ENCODE data around the gene TRIM67.

TRIM67 gene

GRCh38 chr1:231139659-231140654 is 21.9 kb upstream of the TRIM67 start:
- no peak for TF ChIP-seq EZH2phosphoT487 (conservative IDR thresholded peaks at IDR 0.05; ENCODE audit: low read length)
- TF ChIP-seq, protein P1, sequence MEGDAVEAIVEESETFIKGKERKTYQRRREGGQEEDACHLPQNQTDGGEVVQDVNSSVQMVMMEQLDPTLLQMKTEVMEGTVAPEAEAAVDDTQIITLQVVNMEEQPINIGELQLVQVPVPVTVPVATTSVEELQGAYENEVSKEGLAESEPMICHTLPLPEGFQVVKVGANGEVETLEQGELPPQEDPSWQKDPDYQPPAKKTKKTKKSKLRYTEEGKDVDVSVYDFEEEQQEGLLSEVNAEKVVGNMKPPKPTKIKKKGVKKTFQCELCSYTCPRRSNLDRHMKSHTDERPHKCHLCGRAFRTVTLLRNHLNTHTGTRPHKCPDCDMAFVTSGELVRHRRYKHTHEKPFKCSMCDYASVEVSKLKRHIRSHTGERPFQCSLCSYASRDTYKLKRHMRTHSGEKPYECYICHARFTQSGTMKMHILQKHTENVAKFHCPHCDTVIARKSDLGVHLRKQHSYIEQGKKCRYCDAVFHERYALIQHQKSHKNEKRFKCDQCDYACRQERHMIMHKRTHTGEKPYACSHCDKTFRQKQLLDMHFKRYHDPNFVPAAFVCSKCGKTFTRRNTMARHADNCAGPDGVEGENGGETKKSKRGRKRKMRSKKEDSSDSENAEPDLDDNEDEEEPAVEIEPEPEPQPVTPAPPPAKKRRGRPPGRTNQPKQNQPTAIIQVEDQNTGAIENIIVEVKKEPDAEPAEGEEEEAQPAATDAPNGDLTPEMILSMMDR (IDR thresholded peaks at IDR 0.05; ENCODE audit: insufficient read depth, low read length, poor library complexity, severe bottlenecking): no peak
- no peak overlapping the region for H3K4me3 ChIP-seq (ENCODE audit: insufficient read depth, low read length, poor library complexity, severe bottlenecking)
- H3K27ac ChIP-seq (ENCODE audit: low read depth, low read length): no peak overlapping the region
- H2AFZ ChIP-seq (ENCODE audit: low read depth, low read length, severe bottlenecking): no peak overlapping the region
- no peaks in the 10 kb centered on the region for H3K36me3 ChIP-seq (ENCODE audit: low read length)
- H3K4me2 ChIP-seq (ENCODE audit: low read depth, low read length, poor library complexity, severe bottlenecking): no peak overlapping the region
- no peaks in the 10 kb centered on the region for H3K79me2 ChIP-seq (ENCODE audit: insufficient read depth, low read length)
- H4K20me1 ChIP-seq (ENCODE audit: low read depth, low read length): no peaks in the 10 kb centered on the region
- H3F3A ChIP-seq (ENCODE audit: insufficient read depth): no peaks in the 10 kb centered on the region
- H3K9me3 ChIP-seq (ENCODE audit: insufficient read depth, low read length): no peaks in the 10 kb centered on the region
- H3K27me3 ChIP-seq (ENCODE audit: low read length): 0 out of 2 replicates have a peak, but pooled peaks cover 3% of the 10 kb centered on the region
- no peak overlapping the region for H3K9ac ChIP-seq (ENCODE audit: low read length)
- H3K9me2 ChIP-seq (replicated peaks; ENCODE audit: insufficient read depth, low read length): no peaks in the 10 kb centered on the region

DNA sequence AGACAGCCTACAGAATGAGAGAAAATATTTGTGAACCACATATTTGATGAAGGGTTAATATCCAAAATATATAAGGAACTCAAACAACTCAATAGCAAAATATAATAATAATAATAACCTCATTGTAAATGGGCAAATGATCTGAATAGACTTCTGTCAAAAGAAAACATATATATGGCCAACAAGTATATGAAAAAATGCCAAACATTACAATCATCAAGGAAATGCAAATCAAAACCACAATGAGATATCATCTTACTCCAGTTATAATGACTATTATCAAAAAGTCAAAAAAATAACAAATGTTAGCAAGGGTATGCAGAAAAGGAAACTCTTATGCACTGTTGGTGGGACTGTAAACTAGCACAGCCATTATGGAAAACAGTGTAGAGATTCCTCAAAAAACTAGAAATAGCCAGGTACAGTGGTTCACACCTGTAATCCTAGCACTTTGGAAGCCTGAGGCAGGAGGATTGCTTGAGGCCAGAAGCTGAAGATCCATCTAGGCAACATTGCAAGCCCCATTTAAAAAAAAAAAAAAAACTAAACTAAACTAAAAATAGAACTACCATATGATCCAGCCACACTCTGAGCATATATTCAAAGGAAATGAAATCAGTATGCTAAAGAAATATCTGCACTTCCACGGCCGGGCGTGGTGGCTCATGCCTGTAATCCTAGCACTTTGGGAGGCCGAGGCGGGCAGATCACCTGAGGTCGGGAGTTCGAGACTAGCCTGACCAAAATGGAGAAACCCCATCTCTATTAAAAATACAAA is 17.3 kb upstream of the TRIM67 start:
- Histone ChIP-seq H3K27me3 (ENCODE audit: low read length) (0 out of 2 replicates have a peak, but pooled peaks cover 3% of the 10 kb centered on the region), H3K9ac (ENCODE audit: low read length) (no peak overlapping the region), H2AFZ (ENCODE audit: low read depth, low read length, severe bottlenecking) (no peak overlapping the region), H3K36me3 (ENCODE audit: low read length) (no peaks in the 10 kb centered on the region), H4K20me1 (ENCODE audit: low read depth, low read length) (no peaks in the 10 kb centered on the region), H3K4me3 (ENCODE audit: insufficient read depth, low read length, poor library complexity, severe bottlenecking) (no peak overlapping the region), H3K9me3 (ENCODE audit: insufficient read depth, low read length) (no peaks in the 10 kb centered on the region), H3K27ac (ENCODE audit: low read depth, low read length) (no peak overlapping the region), H3K9me2 (replicated peaks; ENCODE audit: insufficient read depth, low read length) (no peaks in the 10 kb centered on the region), H3K4me2 (ENCODE audit: low read depth, low read length, poor library complexity, severe bottlenecking) (no peak overlapping the region), H3F3A (ENCODE audit: insufficient read depth) (no peaks in the 10 kb centered on the region), H3K79me2 (ENCODE audit: insufficient read depth, low read length) (no peaks in the 10 kb centered on the region)
- no peak for TF ChIP-seq EZH2phosphoT487 (conservative IDR thresholded peaks at IDR 0.05; ENCODE audit: low read length)
- TF ChIP-seq, protein P1 (IDR thresholded peaks at IDR 0.05; ENCODE audit: insufficient read depth, low read length, poor library complexity, severe bottlenecking): no peak

DNA sequence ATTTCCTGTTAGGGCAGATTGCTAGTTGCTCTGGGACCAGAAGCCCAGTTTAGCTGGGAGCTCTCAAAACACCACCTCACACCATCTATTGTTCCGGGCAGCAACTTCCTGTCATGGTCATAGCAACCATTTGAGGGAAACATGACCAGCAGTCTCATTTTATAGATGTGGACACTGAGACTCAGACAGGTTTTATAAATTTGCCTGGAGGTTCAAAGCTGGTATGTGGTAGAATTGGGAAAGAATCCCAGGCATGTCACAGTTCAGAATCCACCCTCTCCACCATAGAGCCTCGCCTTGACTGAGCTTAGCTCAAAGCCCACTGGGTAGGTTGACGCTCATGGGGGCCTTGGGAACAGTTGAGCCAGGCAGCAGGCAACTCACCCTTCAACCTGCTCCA is 14.0 kb upstream of the TRIM67 start:
- no peaks in the 10 kb centered on the region for H3K9me2 ChIP-seq (replicated peaks; ENCODE audit: insufficient read depth, low read length)
- H3K4me3 ChIP-seq (ENCODE audit: insufficient read depth, low read length, poor library complexity, severe bottlenecking): no peak overlapping the region
- H3K9ac ChIP-seq (ENCODE audit: low read length): no peak overlapping the region
- H3K79me2 ChIP-seq (ENCODE audit: insufficient read depth, low read length): no peaks in the 10 kb centered on the region
- H3K4me2 ChIP-seq (ENCODE audit: low read depth, low read length, poor library complexity, severe bottlenecking): no peak overlapping the region
- H3K27ac ChIP-seq (ENCODE audit: low read depth, low read length): no peak overlapping the region
- H2AFZ ChIP-seq (ENCODE audit: low read depth, low read length, severe bottlenecking): no peak overlapping the region
- H4K20me1 ChIP-seq (ENCODE audit: low read depth, low read length): no peaks in the 10 kb centered on the region
- no peaks in the 10 kb centered on the region for H3K36me3 ChIP-seq (ENCODE audit: low read length)
- H3K9me3 ChIP-seq (ENCODE audit: insufficient read depth, low read length): no peaks in the 10 kb centered on the region
- H3K27me3 ChIP-seq (ENCODE audit: low read length): no peaks in the 10 kb centered on the region
- TF ChIP-seq, protein P1 (IDR thresholded peaks at IDR 0.05; ENCODE audit: insufficient read depth, low read length, poor library complexity, severe bottlenecking): no peak
- no peak for TF ChIP-seq EZH2phosphoT487 (conservative IDR thresholded peaks at IDR 0.05; ENCODE audit: low read length)
- no peaks in the 10 kb centered on the region for H3F3A ChIP-seq (ENCODE audit: insufficient read depth)
